ENCODE measurements around the gene RASAL2.
"Not testable (repeated sequence)": the region's sequence is repeated elsewhere in the genome, so short reads cannot be mapped to it uniquely, and the experiment has no call there.

Gene RASAL2

DNA sequence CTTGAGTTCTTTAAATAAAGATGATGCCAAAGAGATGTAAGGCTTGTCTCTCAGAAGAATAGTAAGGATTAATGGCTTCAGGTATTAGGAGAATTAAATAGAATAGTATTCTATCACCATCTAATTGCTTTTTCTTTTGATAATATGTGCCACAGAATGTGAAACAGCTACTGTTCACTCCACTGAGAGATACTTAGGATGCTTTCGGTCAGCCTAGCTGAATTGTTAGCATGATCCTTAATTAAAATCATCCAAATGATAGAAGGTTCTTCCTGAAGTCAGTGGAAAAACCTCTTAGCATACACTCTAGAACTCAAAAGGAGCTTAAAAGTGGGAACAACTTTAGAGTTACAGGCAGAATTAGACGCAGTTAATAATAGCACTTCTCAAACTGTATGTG lies 97.0 kb downstream of the RASAL2 start:
- TF ChIP-seq, protein P1, sequence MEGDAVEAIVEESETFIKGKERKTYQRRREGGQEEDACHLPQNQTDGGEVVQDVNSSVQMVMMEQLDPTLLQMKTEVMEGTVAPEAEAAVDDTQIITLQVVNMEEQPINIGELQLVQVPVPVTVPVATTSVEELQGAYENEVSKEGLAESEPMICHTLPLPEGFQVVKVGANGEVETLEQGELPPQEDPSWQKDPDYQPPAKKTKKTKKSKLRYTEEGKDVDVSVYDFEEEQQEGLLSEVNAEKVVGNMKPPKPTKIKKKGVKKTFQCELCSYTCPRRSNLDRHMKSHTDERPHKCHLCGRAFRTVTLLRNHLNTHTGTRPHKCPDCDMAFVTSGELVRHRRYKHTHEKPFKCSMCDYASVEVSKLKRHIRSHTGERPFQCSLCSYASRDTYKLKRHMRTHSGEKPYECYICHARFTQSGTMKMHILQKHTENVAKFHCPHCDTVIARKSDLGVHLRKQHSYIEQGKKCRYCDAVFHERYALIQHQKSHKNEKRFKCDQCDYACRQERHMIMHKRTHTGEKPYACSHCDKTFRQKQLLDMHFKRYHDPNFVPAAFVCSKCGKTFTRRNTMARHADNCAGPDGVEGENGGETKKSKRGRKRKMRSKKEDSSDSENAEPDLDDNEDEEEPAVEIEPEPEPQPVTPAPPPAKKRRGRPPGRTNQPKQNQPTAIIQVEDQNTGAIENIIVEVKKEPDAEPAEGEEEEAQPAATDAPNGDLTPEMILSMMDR (IDR thresholded peaks at IDR 0.05; ENCODE audit: insufficient read depth, low read depth, low read length, missing control alignments), result no peak
- no peak for DNase-seq (ENCODE audit: low read depth)
- no peak overlapping the region for H3K4me3 ChIP-seq (ENCODE audit: low read length)

- peak; percentile 83 for DNase-seq (ENCODE audit: low read depth)
- no peak overlapping the region for H3K4me3 ChIP-seq (ENCODE audit: low read length)
- TF ChIP-seq, protein P1 (IDR thresholded peaks at IDR 0.05; ENCODE audit: insufficient read depth, low read depth, low read length, missing control alignments), result no peak
These were observed 98.8 kb downstream of the RASAL2 start for GRCh38 chr1:178192686-178193085.

DNA sequence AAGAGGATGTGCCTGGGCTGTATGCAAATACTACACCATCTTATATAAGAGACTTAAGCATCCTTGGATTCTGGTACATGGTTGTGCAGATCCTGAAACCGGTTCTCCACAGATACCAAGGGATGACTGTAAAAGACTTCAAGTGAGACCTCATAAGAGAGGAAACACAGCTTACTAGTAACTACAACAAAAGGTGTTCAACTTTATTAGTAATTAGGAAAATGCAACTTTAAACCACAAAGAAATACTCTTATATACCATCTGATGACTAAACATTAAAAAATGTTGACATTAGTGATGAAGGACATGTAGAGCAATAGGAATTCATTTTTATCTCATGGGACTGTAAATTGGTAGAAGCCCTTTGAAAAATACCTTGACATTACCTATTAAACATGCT lies 102.7 kb downstream of the RASAL2 start:
- peak; percentile 34 for DNase-seq (ENCODE audit: low read depth)
- no peak overlapping the region for H3K4me3 ChIP-seq (ENCODE audit: low read length)
- TF ChIP-seq, protein P1 (IDR thresholded peaks at IDR 0.05; ENCODE audit: insufficient read depth, low read depth, low read length, missing control alignments), result no peak

DNA sequence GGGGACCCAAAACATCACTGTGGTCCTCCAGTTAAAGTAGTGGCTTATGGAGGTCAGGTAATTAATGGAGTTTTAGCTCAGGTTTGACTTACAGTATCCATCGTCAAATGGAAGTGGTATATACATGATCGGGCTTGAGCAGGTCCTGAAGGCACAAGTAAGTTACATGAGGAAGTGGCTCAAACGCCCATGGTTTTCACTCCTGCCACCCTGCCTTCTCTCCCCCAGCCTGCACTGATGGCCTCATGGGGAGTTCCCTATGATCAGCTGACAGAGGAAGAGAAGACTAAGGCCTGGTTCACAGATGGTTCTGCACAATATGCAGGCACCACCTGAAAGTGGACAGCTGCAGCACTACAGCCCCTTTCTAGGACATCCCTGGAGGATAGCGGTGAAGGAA lies 108.2 kb downstream of the RASAL2 start:
- DNase-seq (ENCODE audit: low read depth); H3K4me3 ChIP-seq (ENCODE audit: low read length): not testable (repeated sequence)

GRCh38 chr1:178202546-178202945 lies 108.6 kb downstream of the RASAL2 start:
- H3K4me3 ChIP-seq (ENCODE audit: low read length), result not testable (repeated sequence)
- peak; percentile 14 for DNase-seq (ENCODE audit: low read depth)

- not testable (repeated sequence) for DNase-seq (ENCODE audit: low read depth); H3K4me3 ChIP-seq (ENCODE audit: low read length)
These were observed 114.5 kb downstream of the RASAL2 start for GRCh38 chr1:178208269-178208856.

- no peak for DNase-seq (ENCODE audit: low read depth)
- TF ChIP-seq, protein P1 (IDR thresholded peaks at IDR 0.05; ENCODE audit: insufficient read depth, low read depth, low read length, missing control alignments), result no peak
- H3K4me3 ChIP-seq (ENCODE audit: low read length), result no peak overlapping the region
These were observed 116.0 kb downstream of the RASAL2 start for GRCh38 chr1:178209935-178210334.

DNA sequence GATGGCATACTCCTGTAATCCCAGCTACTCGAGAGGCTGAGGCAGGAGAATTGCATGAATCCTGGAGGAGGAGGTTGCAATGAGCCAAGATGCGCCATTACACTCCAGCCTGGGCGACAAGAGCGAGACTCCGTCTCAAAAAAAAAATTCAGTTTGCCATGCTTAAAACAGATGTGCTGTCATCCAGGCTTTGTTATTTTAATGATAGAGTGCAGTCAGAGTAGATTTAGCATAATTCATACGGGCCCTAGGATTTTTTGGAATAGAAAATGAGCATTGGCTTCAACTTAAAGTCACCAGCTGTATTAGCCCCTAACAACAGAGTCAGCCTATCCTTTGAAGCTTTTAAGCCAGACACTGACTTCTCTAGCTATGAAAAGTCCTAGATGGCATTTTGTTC lies 124.6 kb downstream of the RASAL2 start:
- DNase-seq (ENCODE audit: low read depth), result no peak
- TF ChIP-seq, protein P1 (IDR thresholded peaks at IDR 0.05; ENCODE audit: insufficient read depth, low read depth, low read length, missing control alignments), result no peak
- no peak overlapping the region for H3K4me3 ChIP-seq (ENCODE audit: low read length)

DNA sequence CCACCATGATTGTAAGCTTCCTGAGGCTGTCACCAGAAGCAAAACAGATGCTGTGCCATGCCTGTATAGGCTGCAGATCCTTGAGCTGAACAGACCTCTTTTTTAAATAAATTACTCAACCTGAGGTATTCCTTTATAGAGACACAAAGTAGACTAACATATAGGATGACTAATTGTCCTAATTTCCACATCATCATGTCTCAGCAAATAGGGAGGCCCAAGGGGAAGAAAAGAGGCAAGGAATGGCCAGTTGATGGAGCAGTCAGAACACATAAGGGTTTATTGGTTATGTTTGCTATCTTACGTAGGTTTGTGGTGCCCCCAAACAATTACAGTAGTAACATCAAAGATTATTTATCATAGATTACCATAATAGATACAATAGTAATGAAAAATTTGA lies 126.2 kb downstream of the RASAL2 start:
- TF ChIP-seq, protein P1 (IDR thresholded peaks at IDR 0.05; ENCODE audit: insufficient read depth, low read depth, low read length, missing control alignments), result peak; percentile 6
- peak; percentile 85 for DNase-seq (ENCODE audit: low read depth)
- H3K4me3 ChIP-seq (ENCODE audit: low read length), result no peak overlapping the region
